ENCODE measurements around the gene WDR70. TPM values are rescaled to one million over a fixed set of nuclear protein-coding genes. Genes with fewer than 3 reads are reported as not detected.

The WDR70 gene
- total and polyA plus RNA-seq, 4 donors: 4.0 to 17.7 (median 14.5) TPM

GRCh38 chr5:37539459-37539858 is 160.3 kb downstream of the WDR70 start:
- H3K27ac ChIP-seq (ENCODE audit: low read depth in 1 of 2, low read length in 2 of 2): no peak overlapping the region
- no peaks in the 10 kb centered on the region for H3K36me3 ChIP-seq (ENCODE audit: control insufficient read depth in 4 of 4, insufficient read depth in 3 of 4, low read depth in 1 of 4, low read length in 3 of 4)
- no peaks in the 10 kb centered on the region for H3K27me3 ChIP-seq (ENCODE audit: control insufficient read depth in 4 of 4, insufficient read depth in 4 of 4, low read length in 3 of 4)
- WGBS: 98% methylated on average over 3 of the region's 3 CpGs
- TF ChIP-seq, protein P1, sequence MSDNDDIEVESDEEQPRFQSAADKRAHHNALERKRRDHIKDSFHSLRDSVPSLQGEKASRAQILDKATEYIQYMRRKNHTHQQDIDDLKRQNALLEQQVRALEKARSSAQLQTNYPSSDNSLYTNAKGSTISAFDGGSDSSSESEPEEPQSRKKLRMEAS (IDR thresholded peaks at IDR 0.05): no peak
- TF ChIP-seq CTCF (IDR thresholded peaks at IDR 0.05; ENCODE audit: low read depth, low read length, missing input control) (no peak), RAD21 (IDR thresholded peaks at IDR 0.05) (no peak), REST (IDR thresholded peaks at IDR 0.05) (no peak), YY1 (IDR thresholded peaks at IDR 0.05) (no peak), GABPA (IDR thresholded peaks at IDR 0.05 in 1 of 2, conservative IDR thresholded peaks at IDR 0.05 in 1 of 2) (no peak), RXRA (IDR thresholded peaks at IDR 0.05) (no peak), HNF4G (IDR thresholded peaks at IDR 0.05) (no peak), HNF4A (conservative IDR thresholded peaks at IDR 0.05) (no peak), FOXA2 (IDR thresholded peaks at IDR 0.05) (no peak), NR2F2 (IDR thresholded peaks at IDR 0.05) (no peak), SP1 (IDR thresholded peaks at IDR 0.05) (no peak), FOXA1 (IDR thresholded peaks at IDR 0.05) (no peak)
- TF ChIP-seq, protein P2, sequence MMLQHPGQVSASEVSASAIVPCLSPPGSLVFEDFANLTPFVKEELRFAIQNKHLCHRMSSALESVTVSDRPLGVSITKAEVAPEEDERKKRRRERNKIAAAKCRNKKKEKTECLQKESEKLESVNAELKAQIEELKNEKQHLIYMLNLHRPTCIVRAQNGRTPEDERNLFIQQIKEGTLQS (IDR thresholded peaks at IDR 0.05): no peak
- TF ChIP-seq, protein P3, sequence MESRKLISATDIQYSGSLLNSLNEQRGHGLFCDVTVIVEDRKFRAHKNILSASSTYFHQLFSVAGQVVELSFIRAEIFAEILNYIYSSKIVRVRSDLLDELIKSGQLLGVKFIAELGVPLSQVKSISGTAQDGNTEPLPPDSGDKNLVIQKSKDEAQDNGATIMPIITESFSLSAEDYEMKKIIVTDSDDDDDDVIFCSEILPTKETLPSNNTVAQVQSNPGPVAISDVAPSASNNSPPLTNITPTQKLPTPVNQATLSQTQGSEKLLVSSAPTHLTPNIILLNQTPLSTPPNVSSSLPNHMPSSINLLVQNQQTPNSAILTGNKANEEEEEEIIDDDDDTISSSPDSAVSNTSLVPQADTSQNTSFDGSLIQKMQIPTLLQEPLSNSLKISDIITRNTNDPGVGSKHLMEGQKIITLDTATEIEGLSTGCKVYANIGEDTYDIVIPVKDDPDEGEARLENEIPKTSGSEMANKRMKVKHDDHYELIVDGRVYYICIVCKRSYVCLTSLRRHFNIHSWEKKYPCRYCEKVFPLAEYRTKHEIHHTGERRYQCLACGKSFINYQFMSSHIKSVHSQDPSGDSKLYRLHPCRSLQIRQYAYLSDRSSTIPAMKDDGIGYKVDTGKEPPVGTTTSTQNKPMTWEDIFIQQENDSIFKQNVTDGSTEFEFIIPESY (IDR thresholded peaks at IDR 0.05): no peak
- H3K9ac ChIP-seq (ENCODE audit: low read depth in 1 of 2, low read length in 2 of 2): no peak overlapping the region
- DNase-seq (ENCODE audit: low spot score): no peak
- H3K4me1 ChIP-seq (ENCODE audit: control insufficient read depth in 4 of 4, insufficient read depth in 4 of 4, low read length in 3 of 4): no peaks in the 10 kb centered on the region
- no peaks in the 10 kb centered on the region for H3K9me3 ChIP-seq (ENCODE audit: control insufficient read depth in 4 of 4, low read length in 3 of 4)
- H3K4me3 ChIP-seq (ENCODE audit: low read depth in 1 of 3, low read length in 3 of 3): no peak overlapping the region

GRCh38 chr5:37543216-37543615 is 164.1 kb downstream of the WDR70 start:
- 95% methylated on average over 1 of the region's 1 CpG for WGBS
- Histone ChIP-seq H3K36me3 (ENCODE audit: control insufficient read depth in 4 of 4, insufficient read depth in 3 of 4, low read depth in 1 of 4, low read length in 3 of 4) (no peaks in the 10 kb centered on the region), H3K9ac (ENCODE audit: low read depth in 1 of 2, low read length in 2 of 2) (no peak overlapping the region), H3K4me3 (ENCODE audit: low read depth in 1 of 3, low read length in 3 of 3) (no peak overlapping the region), H3K4me1 (ENCODE audit: control insufficient read depth in 4 of 4, insufficient read depth in 4 of 4, low read length in 3 of 4) (no peaks in the 10 kb centered on the region), H3K9me3 (ENCODE audit: control insufficient read depth in 4 of 4, low read length in 3 of 4) (no peaks in the 10 kb centered on the region), H3K27me3 (ENCODE audit: control insufficient read depth in 4 of 4, insufficient read depth in 4 of 4, low read length in 3 of 4) (no peaks in the 10 kb centered on the region), H3K27ac (ENCODE audit: low read depth in 1 of 2, low read length in 2 of 2) (no peak overlapping the region)
- no peak for TF ChIP-seq HNF4G (IDR thresholded peaks at IDR 0.05)
- no peak for TF ChIP-seq FOXA1 (IDR thresholded peaks at IDR 0.05)
- no peak for DNase-seq (ENCODE audit: low spot score)

Data from liver (tissue), 9 donors.